A172 (cell line): ENCODE data around the gene CDK17. TPM values are rescaled to one million over a fixed set of nuclear protein-coding genes. Genes with fewer than 3 reads are reported as not detected.
A peak's percentile ranks its signal among the peaks of the same experiment; 100 is the strongest.
"Not testable (repeated sequence)": the region's sequence is repeated elsewhere in the genome, so short reads cannot be mapped to it uniquely, and the experiment has no call there.

Source experiments
- DNase-seq: peaks from one replicate; pipeline ENCODE4 v3.0.0-alpha.2; 2015; ENCODE audit warnings: low spot score
- total RNA-seq: library from RNA; depleted of rRNA; stranded (reverse); fragments of >200 nt; shearing (Covaris generic); gene quantifications from 2 replicates; pipeline ENCODE4 v1.2.3, GENCODE V29; 2014; rRNA removed

CDK17 gene
- 38.9 and 43.3 TPM in 2 replicates for total RNA-seq

GRCh38 chr12:96399919-96400630, at the start of gene CDK17:
Gene CDK17, minus strand, starts transcription at chr12:96400439. Its CDS starts 65,603 bp downstream, at chr12:96334836.
- DNase-seq, result peak; percentile 53

DNA sequence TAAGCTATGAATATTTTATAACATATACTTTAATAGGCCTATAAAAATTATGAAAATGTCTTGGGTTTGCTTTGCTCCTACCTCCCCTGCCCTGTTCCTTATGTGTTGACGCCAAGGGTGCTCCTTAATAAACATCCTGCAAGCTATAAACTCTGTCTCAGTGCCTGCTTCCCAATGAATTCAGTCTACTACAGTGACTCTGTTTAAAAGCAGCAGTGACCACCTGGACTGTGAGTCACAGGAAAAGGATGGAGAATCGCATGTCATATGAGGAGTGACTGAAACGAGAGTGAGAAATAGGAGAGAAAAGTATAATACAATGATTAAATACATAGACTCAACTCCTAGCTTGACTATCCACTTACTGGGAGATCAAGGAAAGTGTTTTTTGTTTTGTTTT, 48.1 kb upstream of the CDK17 start:
- DNase-seq, result peak; percentile 87

DNA sequence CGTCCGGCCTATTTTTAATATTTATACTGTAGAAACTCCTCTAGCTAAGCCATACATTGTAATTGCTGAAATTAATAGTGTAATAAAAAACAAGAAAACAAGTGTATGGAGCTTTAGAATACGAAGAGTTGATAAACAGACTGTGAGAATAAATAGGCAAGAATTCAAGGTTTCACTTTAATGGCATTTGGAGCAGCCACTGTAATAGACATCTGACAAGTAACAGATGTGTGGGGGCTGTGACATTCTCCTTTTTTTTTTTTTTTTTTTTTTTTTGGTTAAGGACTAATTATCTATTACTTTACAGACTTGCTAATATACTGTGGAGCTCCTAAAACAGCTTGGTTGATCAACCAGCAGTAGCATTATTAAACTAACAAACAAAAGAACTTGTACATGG, 47.0 kb upstream of the CDK17 start:
- DNase-seq, result no peak

DNA sequence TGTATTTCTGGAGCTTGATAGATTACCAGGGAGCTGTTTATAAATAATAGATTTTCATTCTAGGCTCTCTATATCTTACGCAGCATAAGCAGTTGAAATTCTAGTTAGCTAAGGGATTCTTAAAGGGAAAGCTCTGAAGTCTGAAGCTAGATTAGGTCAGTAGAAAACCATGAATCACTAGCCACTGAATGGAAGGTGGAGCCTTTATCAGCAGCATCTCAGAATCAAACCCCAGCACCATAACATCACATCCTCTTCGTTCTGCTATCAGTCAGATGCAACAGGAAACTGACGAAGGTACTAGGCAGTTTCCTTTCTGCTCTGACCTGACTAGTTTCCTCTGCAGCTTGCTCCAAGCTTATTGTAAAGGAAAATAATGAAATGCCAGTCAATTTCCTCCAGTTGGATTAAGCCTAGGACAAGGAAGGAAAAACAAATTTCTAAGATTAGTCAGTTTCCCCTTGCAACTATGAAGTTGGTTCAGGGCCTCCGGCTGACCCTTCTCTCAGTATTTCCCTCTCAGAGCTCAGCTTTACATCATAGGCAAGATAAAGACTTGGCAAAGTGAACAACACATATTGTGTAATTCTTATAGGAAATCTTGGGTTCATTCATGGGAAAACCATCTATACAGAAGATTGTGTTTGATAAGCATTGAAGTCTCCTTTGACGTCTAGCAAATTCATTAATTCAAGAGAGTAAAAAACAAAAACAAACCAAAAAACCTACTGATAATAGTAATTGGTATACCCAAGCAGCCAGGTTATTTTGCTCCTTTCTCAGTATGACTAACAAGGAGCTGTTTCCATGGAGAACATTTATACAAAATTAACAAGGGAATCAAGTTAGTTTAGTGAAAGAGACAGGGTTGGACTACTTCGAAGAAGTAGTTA, 45.7 kb upstream of the CDK17 start:
- DNase-seq, result peak; percentile 95

GRCh38 chr12:96444399-96444798, 44.2 kb upstream of the CDK17 start:
- no peak for DNase-seq

DNA sequence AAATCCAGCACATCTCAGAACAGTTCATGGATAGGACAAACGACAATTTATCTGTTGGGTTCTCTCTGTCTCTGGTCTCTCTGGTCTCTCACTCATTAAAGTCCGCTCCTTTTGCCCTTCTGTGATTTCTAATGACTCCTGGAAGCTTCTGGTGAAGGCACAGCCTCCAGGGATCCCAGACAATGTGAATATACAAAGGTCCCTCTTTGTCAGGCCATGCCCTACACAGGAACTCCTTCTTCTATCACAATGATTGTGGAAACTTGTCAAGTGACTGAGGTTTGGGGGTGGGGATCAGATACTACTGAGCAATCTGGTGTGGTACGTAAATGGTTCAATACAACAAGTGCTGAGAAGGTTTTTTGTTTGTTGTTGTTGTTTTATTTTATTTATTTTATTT, 42.7 kb upstream of the CDK17 start:
- DNase-seq, result no peak

DNA sequence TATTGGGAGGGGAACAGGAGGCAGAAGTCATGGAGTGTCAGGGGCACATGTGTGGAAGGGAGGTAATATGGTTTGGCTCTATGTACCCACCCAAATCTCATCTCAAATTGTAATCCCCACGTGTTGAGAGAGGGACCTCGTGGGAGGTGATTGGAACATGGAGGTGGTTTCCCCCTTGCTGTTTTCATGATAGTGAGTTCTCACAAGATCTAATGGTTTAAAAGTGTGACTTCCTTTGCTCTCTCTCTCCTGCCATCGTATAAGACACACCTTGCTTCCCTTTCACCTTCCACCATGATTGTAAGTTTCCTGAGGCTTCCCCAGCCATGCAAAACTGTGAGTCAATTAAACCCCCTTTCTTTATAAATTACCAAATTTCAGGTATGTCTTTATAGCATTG, 41.6 kb upstream of the CDK17 start:
- DNase-seq, result no peak

GRCh38 chr12:96438330-96438729, 38.1 kb upstream of the CDK17 start:
- no peak for DNase-seq

DNA sequence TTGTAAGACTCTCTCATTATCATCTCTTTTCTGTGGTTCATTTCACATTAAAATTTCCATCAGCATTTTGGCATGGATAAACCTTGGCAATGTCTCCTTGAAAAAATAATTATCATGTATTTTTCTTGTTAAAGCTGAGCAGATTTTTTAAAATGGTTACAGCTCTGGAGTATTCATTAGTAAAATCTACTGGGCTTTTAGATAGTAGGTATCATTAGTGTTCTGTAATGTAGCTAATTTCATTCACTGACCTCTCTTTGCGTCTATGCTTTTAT, 36.9 kb upstream of the CDK17 start:
- DNase-seq, result no peak

- DNase-seq, result no peak
Measured at GRCh38 chr12:96436366-96437170, 36.3 kb upstream of the CDK17 start.

- peak; percentile 87 for DNase-seq
Measured at GRCh38 chr12:96434107-96434506, 33.9 kb upstream of the CDK17 start.

GRCh38 chr12:96432496-96433321, 32.5 kb upstream of the CDK17 start:
- DNase-seq, result not testable (repeated sequence)

DNA sequence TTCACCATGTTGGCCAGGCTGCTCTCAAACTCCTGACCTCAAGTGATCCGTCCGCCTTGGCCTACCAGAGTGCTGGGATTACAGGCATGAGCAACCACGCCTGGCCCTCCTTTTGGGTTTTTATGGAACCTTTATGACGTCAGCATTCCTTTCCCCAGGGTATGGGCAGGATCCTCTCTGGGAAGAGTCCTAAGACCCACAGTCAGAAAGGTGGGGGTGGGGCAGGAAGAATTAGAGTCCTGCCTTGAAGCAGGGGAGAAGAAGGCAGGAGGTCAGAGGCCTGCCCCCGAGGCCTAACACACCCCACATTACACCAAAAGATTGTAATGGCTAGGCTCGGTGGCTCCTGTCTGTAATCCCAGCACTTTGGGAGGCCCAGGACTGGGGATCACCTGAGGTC, 30.8 kb upstream of the CDK17 start:
- DNase-seq, result no peak

DNA sequence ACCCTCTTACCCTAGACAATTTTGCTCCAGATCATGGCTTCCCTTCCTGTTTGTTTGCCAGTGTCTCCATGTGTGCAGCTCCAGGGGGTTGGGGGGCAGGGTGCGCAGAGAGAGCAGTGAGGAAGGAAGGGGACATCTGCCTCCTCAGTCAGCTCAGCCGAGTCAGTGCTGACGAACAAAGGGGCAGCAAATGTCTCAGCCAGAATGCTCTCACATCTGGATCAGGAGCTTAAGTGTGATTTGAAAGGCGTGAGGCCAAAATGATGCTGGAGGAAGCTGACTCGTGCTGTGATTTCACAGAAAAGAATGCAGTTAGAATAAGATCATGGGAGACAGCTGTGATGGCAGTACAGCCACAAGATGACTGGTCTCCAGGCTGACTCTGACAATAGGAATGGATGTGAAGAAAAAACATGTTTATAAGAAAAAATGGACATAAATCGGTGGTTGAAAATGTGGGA, 27.1 kb upstream of the CDK17 start:
- peak; percentile 99 for DNase-seq

- no peak for DNase-seq
Measured at GRCh38 chr12:96425951-96426350, 25.7 kb upstream of the CDK17 start.

- DNase-seq, result peak; percentile 82
Measured at GRCh38 chr12:96425321-96425720, 25.1 kb upstream of the CDK17 start.

- DNase-seq, result no peak
Measured at GRCh38 chr12:96424601-96425000, 24.4 kb upstream of the CDK17 start.

GRCh38 chr12:96422192-96422591, 22.0 kb upstream of the CDK17 start:
- no peak for DNase-seq

- DNase-seq, result no peak
Measured at GRCh38 chr12:96421014-96421413, 20.8 kb upstream of the CDK17 start.

- DNase-seq, result peak; percentile 40
Measured at GRCh38 chr12:96420277-96420835, 20.1 kb upstream of the CDK17 start.
